ENCODE measurements around the gene PTPRK.
A peak's percentile ranks its signal among the peaks of the same experiment; 100 is the strongest.

Gene PTPRK

GRCh38 chr6:128558021-128558420 lies 37.6 kb upstream of the PTPRK start:
- TF ChIP-seq TEAD4 (IDR thresholded peaks at IDR 0.05) (no peak), TAF1 (IDR thresholded peaks at IDR 0.05; ENCODE audit: low read depth) (no peak), RAD21 (IDR thresholded peaks at IDR 0.05; ENCODE audit: low read depth) (no peak), ZBTB7A (IDR thresholded peaks at IDR 0.05; ENCODE audit: low read depth) (no peak), USF1 (IDR thresholded peaks at IDR 0.05) (no peak), EP300 (IDR thresholded peaks at IDR 0.05; ENCODE audit: borderline replicate concordance) (no peak), TCF12 (IDR thresholded peaks at IDR 0.05; ENCODE audit: low read depth) (no peak), YY1 (IDR thresholded peaks at IDR 0.05; ENCODE audit: low read depth) (no peak), EGR1 (IDR thresholded peaks at IDR 0.05) (no peak), CEBPB (IDR thresholded peaks at IDR 0.05) (no peak), NFIC (IDR thresholded peaks at IDR 0.05) (no peak), FOXM1 (IDR thresholded peaks at IDR 0.05; ENCODE audit: borderline replicate concordance, low read depth) (no peak)
- TF ChIP-seq, protein P1, sequence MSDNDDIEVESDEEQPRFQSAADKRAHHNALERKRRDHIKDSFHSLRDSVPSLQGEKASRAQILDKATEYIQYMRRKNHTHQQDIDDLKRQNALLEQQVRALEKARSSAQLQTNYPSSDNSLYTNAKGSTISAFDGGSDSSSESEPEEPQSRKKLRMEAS (IDR thresholded peaks at IDR 0.05) = no peak

- TF ChIP-seq EGR1 (IDR thresholded peaks at IDR 0.05) (no peak), TCF12 (IDR thresholded peaks at IDR 0.05; ENCODE audit: low read depth) (no peak), TEAD4 (IDR thresholded peaks at IDR 0.05) (no peak), YY1 (IDR thresholded peaks at IDR 0.05; ENCODE audit: low read depth) (no peak), EP300 (IDR thresholded peaks at IDR 0.05; ENCODE audit: borderline replicate concordance) (no peak), CEBPB (IDR thresholded peaks at IDR 0.05) (no peak), CREB1 (IDR thresholded peaks at IDR 0.05; ENCODE audit: low read depth) (no peak), TAF1 (IDR thresholded peaks at IDR 0.05; ENCODE audit: low read depth) (no peak), USF1 (IDR thresholded peaks at IDR 0.05) (no peak)
- TF ChIP-seq, protein P2, sequence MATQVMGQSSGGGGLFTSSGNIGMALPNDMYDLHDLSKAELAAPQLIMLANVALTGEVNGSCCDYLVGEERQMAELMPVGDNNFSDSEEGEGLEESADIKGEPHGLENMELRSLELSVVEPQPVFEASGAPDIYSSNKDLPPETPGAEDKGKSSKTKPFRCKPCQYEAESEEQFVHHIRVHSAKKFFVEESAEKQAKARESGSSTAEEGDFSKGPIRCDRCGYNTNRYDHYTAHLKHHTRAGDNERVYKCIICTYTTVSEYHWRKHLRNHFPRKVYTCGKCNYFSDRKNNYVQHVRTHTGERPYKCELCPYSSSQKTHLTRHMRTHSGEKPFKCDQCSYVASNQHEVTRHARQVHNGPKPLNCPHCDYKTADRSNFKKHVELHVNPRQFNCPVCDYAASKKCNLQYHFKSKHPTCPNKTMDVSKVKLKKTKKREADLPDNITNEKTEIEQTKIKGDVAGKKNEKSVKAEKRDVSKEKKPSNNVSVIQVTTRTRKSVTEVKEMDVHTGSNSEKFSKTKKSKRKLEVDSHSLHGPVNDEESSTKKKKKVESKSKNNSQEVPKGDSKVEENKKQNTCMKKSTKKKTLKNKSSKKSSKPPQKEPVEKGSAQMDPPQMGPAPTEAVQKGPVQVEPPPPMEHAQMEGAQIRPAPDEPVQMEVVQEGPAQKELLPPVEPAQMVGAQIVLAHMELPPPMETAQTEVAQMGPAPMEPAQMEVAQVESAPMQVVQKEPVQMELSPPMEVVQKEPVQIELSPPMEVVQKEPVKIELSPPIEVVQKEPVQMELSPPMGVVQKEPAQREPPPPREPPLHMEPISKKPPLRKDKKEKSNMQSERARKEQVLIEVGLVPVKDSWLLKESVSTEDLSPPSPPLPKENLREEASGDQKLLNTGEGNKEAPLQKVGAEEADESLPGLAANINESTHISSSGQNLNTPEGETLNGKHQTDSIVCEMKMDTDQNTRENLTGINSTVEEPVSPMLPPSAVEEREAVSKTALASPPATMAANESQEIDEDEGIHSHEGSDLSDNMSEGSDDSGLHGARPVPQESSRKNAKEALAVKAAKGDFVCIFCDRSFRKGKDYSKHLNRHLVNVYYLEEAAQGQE (IDR thresholded peaks at IDR 0.05; ENCODE audit: low read depth) = no peak
- TF ChIP-seq, protein P1 (IDR thresholded peaks at IDR 0.05) = no peak
Observed at GRCh38 chr6:128557081-128557480, 36.7 kb upstream of the PTPRK start.

- TF ChIP-seq EGR1 (IDR thresholded peaks at IDR 0.05) (peak; percentile 53), RAD21 (IDR thresholded peaks at IDR 0.05; ENCODE audit: low read depth) (peak; percentile 35; the same call in 1 of the 2 replicates), TAF1 (IDR thresholded peaks at IDR 0.05; ENCODE audit: low read depth) (no peak)
Observed at GRCh38 chr6:128554302-128554701, 33.9 kb upstream of the PTPRK start.

DNA sequence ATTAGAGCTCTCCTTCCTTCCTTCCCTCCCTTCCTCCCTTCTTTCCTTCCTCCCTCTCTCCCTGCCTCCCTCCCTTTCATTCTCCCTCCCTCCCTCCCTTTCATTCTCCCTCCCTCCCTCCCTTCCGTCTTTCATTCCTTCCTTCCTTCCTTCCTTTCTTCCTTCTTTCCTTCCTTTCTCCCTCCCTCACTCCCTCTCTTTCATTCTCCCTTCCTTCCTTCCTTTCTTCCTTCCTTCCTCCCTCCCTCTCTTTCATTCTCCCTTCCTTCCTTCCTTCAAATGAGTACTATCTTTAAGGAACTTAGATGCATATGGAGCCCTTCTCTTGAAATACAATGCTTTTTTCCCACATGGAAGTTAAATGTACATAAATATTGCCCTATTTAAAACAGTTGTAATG lies 20.9 kb upstream of the PTPRK start:
- TF ChIP-seq USF1 (IDR thresholded peaks at IDR 0.05) (no peak), NFIC (IDR thresholded peaks at IDR 0.05) (no peak), EP300 (IDR thresholded peaks at IDR 0.05; ENCODE audit: borderline replicate concordance) (no peak), RAD21 (IDR thresholded peaks at IDR 0.05; ENCODE audit: low read depth) (no peak)
- TF ChIP-seq, protein P2 (IDR thresholded peaks at IDR 0.05; ENCODE audit: low read depth) = no peak

GRCh38 chr6:128538763-128539162 lies 18.4 kb upstream of the PTPRK start:
- TF ChIP-seq, protein P2 (IDR thresholded peaks at IDR 0.05; ENCODE audit: low read depth) = no peak

Data from Ishikawa (cell line).